Aorta (tissue), 5 donors: ENCODE measurements around the gene RERG. TPM values are rescaled to one million over a fixed set of nuclear protein-coding genes. Genes with fewer than 3 reads are reported as not detected.

Source experiments
- ATAC-seq: fragments of 200-7000 bp; cut with Tn5 transposase; one replicate; pipeline ENCODE4 v1.9.1; 2022; ENCODE audit warnings: moderate library complexity; ENCODE audit not compliant: low FRiP score
- DNase-seq, 2 donors: peaks; one replicate each; pipeline ENCODE4 v3.0.0-alpha.2; 2020
- H3K27ac ChIP-seq, 2 donors: one replicate each; pipeline ENCODE4 v1.5.1; 2013; ENCODE audit warnings: low read length in 2 of 2, mild to moderate bottlenecking in 2 of 2, moderate library complexity in 2 of 2, control low read depth in 1 of 2, inconsistent platforms in 1 of 2, low read depth in 1 of 2
- H3K27me3 ChIP-seq, 2 donors: one replicate each; pipeline ENCODE4 v1.6.1; 2013; ENCODE audit warnings: control low read depth in 1 of 2, low read length in 1 of 2, mild to moderate bottlenecking in 1 of 2, moderate library complexity in 1 of 2; ENCODE audit not compliant: insufficient read depth in 2 of 2, control insufficient read depth in 1 of 2
- H3K36me3 ChIP-seq, 2 donors: one replicate each; pipeline ENCODE4 v1.6.1; 2013; ENCODE audit warnings: control low read depth in 1 of 2, low read length in 1 of 2, mild to moderate bottlenecking in 1 of 2; ENCODE audit not compliant: insufficient read depth in 2 of 2, control insufficient read depth in 1 of 2
- H3K4me1 ChIP-seq, 2 donors: one replicate each; pipeline ENCODE4 v1.6.1; 2013; ENCODE audit warnings: low read length in 2 of 2, control low read depth in 1 of 2, mild to moderate bottlenecking in 1 of 2, moderate library complexity in 1 of 2; ENCODE audit not compliant: insufficient read depth in 2 of 2, control insufficient read depth in 1 of 2
- H3K4me3 ChIP-seq, 2 donors: one replicate each; pipeline ENCODE4 v1.5.1; 2013; ENCODE audit warnings: low read length in 2 of 2, control low read depth in 1 of 2, mild to moderate bottlenecking in 1 of 2
- H3K9me3 ChIP-seq: one replicate; pipeline ENCODE4 v1.6.1; 2013; ENCODE audit warnings: mild to moderate bottlenecking, low read length; ENCODE audit not compliant: control insufficient read depth
- WGBS, 2 donors: extraction: QIAGEN DNeasy Blood & Tissue Kit; methylation state at CpG; one replicate each; pipeline ENCODE4 v1.1.7; 2013; 5-methylcytosine and 5-hydroxymethylcytosine counted together
- intact Hi-C, 2 donors: fragments of 100-400 bp; cut with DNase I; formaldehyde crosslinking; loops; one replicate each; pipeline versions ENCODE4 v1.14.2 to v1.15.0; 2022
- long read RNA-seq, 2 donors: library from polyadenylated mRNA; unstranded; transcript quantifications; one replicate each; pipeline ENCODE4 v2.0.0, GENCODE V29; 2020 to 2021
- polyA plus RNA-seq, 2 donors: library from polyadenylated mRNA; stranded (reverse); fragments of 200-250 nt; gene quantifications; one replicate each; pipeline ENCODE4 v1.2.3, GENCODE V29; 2013
- total RNA-seq, 2 donors: library from RNA; stranded (reverse); fragmentation: NEBNext Ultra II Directional; extraction: Animal tissue kit (Norgen Biotek cat#: 25700); gene quantifications; one replicate each; pipeline ENCODE4 v1.2.1, GENCODE V29; 2021
- donor health status: healthy with polysubstance abuse.
- donor health status: Bipolar disorder and iron deficiency.
- donor health status: DM: no; HTN: no; CAD: no.
- donor health status: DM: no; HTN: no; CAD: no.
- donor health status: DM: yes; HTN: yes; CAD: no.

RERG gene
- total RNA-seq, result 10 to 100 TPM; 70.5 to 77.3 TPM
- polyA plus RNA-seq, result 100 to 1,000 TPM in 1 of 2 donors, 10 to 100 TPM in 1; 66.9 to 124 TPM
- long read RNA-seq, donor 1, transcript RERG-209 (4 exons, 1,383 nt), result minor isoform, 11 of 243 reads
- long read RNA-seq, donor 1, transcript RERG-201 (5 exons, 2,264 nt), result major isoform, 166 of 243 reads
- long read RNA-seq, donor 1, partial matches to known transcripts, result 19 of 243 reads
- long read RNA-seq, donor 1, other reads (novel, unspliced or antisense), result 45 of 243 reads
- long read RNA-seq, donor 2, transcript RERG-201 (5 exons, 2,264 nt), result major isoform, 27 of 50 reads
- long read RNA-seq, donor 2, partial matches to known transcripts, result 2 of 50 reads
- long read RNA-seq, donor 2, other reads (novel, unspliced or antisense), result 18 of 50 reads

DNA sequence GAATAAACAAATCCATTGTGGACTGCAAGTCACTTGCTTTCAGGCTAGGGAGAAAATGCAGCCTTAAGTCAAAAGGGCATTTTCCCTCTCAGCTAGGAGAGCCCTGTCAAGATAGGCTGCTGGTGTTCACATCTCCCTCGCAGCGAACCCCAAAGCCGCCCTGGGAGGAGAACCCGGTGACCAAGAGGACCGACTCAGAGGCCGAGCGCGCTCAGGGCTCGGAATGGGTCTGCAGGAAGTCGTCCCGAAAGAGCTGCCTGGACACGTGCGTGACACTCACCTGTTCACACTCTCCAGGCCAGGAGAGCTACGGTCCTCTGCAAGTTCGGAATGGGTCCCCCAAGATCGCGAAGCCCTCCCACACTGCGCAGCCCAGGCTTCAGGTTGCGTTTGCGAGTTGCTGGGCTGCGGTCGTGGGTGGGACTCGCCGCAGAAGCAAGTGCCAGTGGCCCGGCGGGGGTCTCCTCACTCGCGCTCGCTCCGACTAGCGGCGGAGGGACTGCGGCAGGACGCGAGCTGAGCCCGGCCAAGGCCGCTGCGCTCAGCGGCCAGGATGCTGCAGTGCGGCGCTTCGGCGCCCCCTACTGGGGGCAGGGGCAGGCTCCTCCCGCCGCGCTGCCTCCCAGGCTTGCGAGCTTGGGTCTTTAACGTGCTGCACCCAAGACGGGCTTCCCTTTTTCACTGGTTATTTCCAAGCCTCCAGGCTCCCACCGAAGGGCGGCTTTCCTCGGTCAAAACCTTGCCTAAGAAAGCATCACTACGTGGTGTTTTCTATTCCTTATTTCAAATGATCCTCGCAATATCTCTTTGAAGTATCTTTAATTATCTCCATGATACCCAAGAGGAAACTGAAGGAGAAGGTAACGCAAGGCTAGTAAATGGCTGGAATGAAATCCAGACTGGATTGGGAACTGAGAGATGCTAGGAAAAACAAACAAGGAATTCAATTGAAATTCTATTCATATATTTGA lies at the start of gene RERG:
Gene RERG, minus strand, starts transcription at position 503 of the 971 bp plus-strand sequence. CDS start 3,928 bp downstream, outside the sequence.
- peak within 1 kb of the TSS; percentile 59 to 87 for H3K27ac ChIP-seq
- H3K27me3 ChIP-seq, result no peaks in the 10 kb centered on the region
- H3K36me3 ChIP-seq, result no peaks in the 10 kb centered on the region
- WGBS, 2 donors, result 2% methylated on average over 50 to 55 of the region's 55 CpGs
- peak within 1 kb of the TSS; percentile 51 to 57 for H3K4me3 ChIP-seq
- ATAC-seq (peak; percentile 98), DNase-seq (peak; percentile 89 to 95)
- peaks cover 0 to 6% of the 10 kb centered on the region in 2 donors for H3K4me1 ChIP-seq
- intact Hi-C loops, result loop anchor here (1.0 to 10.0 kb wide), 6 partner anchors 68 to 496 kb away; partner anchors contain the start of gene ART4 (in 1 of the 2)
- no peaks in the 10 kb centered on the region for H3K9me3 ChIP-seq

- DNase-seq (no peak), ATAC-seq (no peak)
- intact Hi-C loops, result loop anchor here in 1 of 2 donors (5.0 kb wide), 2 partner anchors 43 to 423 kb away; no protein-coding TSS in a partner anchor
- H3K27ac ChIP-seq, result no peak overlapping the region
- peaks cover 3% of the 10 kb centered on the region in 2 donors for H3K4me1 ChIP-seq
- H3K4me3 ChIP-seq, result no peak overlapping the region
- no peaks in the 10 kb centered on the region for H3K27me3 ChIP-seq
- H3K9me3 ChIP-seq, result no peaks in the 10 kb centered on the region
- no peaks in the 10 kb centered on the region for H3K36me3 ChIP-seq
- WGBS, 2 donors, result 84 to 86% methylated on average over 4 of the region's 4 CpGs
These were observed 49.4 kb upstream of the RERG start for GRCh38 chr12:15270591-15270990.

- Histone ChIP-seq H3K4me3 (no peak overlapping the region), H3K27me3 (no peaks in the 10 kb centered on the region), H3K9me3 (no peaks in the 10 kb centered on the region), H3K4me1 (peaks cover 0 to 3% of the 10 kb centered on the region in 2 donors), H3K27ac (no peak overlapping the region), H3K36me3 (no peaks in the 10 kb centered on the region)
- ATAC-seq (peak; percentile 82), DNase-seq (no peak)
- WGBS, 2 donors, result 1% methylated on average over 2 of the region's 2 CpGs
- intact Hi-C loops, result loop anchor here (2.0 to 10.0 kb wide), 5 partner anchors 42 to 427 kb away; partner anchors contain the start of gene ART4 (in 1 of the 2)
These were observed 47.8 kb upstream of the RERG start for GRCh38 chr12:15268927-15269552.

DNA sequence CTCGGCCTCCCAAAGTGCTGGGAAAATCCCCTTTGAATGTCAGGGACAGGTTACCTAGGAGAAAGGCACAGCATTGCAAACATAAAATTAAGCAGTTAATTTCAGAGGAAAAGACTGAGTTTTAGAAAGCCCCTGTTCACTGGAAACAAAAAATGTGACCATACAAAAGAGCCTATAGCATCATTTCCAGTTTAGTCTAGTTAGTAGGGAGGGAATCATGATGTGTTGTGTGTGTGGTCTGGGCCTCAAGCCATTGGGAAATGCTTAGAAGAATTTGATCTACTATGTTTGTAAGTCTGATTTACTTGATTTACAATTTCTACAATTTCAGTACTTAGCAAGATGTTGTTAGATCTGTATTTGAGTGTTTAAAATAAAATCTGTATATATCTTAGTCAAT lies 47.1 kb upstream of the RERG start:
- H3K4me1 ChIP-seq, result no peaks in the 10 kb centered on the region
- no peak overlapping the region for H3K4me3 ChIP-seq
- H3K27ac ChIP-seq, result no peak overlapping the region
- intact Hi-C loops, result loop anchor here (2.0 to 10.0 kb wide), 5 partner anchors 41 to 426 kb away; partner anchors contain the start of gene ART4 (in 1 of the 2)
- H3K36me3 ChIP-seq, result no peaks in the 10 kb centered on the region
- ATAC-seq (no peak), DNase-seq (no peak)
- 90 to 95% methylated on average over 1 of the region's 1 CpG for WGBS, 2 donors
- no peaks in the 10 kb centered on the region for H3K27me3 ChIP-seq
- no peaks in the 10 kb centered on the region for H3K9me3 ChIP-seq

DNA sequence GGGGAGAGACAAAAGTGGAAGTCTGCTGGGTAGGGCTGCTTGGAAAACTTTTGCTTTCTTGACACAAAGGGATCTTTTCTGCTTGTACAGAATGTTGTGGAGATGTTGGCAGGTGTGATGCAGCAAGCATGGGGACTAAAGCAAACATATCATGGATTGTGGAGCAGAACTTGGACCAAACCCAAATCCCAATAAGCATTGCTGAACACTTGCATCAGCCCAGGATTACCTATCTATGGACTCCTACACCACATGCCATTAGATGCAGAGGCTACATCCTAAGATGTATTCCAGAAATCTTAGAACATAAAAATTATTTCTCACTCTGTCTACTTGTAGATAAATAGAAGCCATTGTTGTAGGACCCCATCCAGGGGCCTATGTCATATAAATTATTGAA lies 44.7 kb upstream of the RERG start:
- no peak for ATAC-seq
- Histone ChIP-seq H3K9me3 (no peaks in the 10 kb centered on the region), H3K4me3 (no peak overlapping the region), H3K36me3 (no peaks in the 10 kb centered on the region), H3K27me3 (no peaks in the 10 kb centered on the region), H3K4me1 (no peaks in the 10 kb centered on the region), H3K27ac (no peak overlapping the region)
- no peak for DNase-seq
- intact Hi-C loops, result loop anchor here (5.0 to 10.0 kb wide), 4 partner anchors 39 to 424 kb away; partner anchors contain the start of gene ART4 (in 1 of the 2)

DNA sequence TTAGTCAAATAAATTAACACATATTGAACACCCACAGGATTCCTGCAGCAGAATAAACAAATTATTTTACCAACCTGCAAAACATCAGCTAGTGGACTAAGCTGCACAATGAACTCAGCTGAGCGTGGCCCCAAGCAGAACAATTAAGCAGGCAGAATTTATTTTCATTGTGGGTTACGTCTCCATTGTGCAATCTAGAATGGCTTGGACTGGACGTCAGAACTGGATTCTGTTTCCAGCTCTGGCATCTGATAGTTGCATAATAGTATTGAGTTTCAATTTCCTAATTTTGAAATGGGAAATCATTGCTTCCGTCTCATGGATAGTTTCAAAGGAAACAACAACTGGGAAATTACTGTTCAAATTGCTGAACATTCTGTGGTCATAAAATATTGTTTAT lies 35.5 kb upstream of the RERG start:
- Histone ChIP-seq H3K4me3 (no peak overlapping the region), H3K4me1 (peaks cover 0 to 1% of the 10 kb centered on the region in 2 donors), H3K9me3 (no peaks in the 10 kb centered on the region), H3K27ac (no peak overlapping the region), H3K27me3 (no peaks in the 10 kb centered on the region), H3K36me3 (no peaks in the 10 kb centered on the region)
- 64% methylated on average over 4 of the region's 4 CpGs for WGBS, 2 donors
- intact Hi-C loops, result no loop called here
- DNase-seq (no peak), ATAC-seq (peak; percentile 81)

DNA sequence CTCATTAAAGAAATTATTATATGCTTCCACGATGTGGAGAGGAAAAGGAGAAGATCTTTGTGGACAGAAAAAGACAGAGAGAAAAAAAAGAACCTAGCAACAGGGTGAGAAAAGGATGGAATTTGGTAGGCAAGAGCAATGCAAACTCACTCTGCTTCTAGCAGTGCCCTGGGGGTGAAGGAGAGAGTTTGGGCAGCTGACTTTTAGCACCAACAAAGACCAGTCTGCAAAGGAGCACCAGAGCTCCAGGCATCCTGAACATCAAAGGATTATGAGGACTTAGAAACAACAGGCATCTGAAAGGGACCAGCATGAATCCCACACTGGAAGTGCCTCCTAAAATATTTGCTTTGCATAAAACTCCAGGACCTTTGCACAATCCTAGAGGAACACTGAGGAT lies 32.8 kb upstream of the RERG start:
- H3K4me3 ChIP-seq, result no peak overlapping the region
- H3K36me3 ChIP-seq, result no peaks in the 10 kb centered on the region
- ATAC-seq, result no peak
- H3K9me3 ChIP-seq, result no peaks in the 10 kb centered on the region
- H3K27ac ChIP-seq, result no peak overlapping the region
- no peaks in the 10 kb centered on the region for H3K27me3 ChIP-seq
- intact Hi-C loops, result no loop called here
- H3K4me1 ChIP-seq, result peaks cover 0 to 1% of the 10 kb centered on the region in 2 donors
- DNase-seq, result no peak
- WGBS, 2 donors, result 54 to 60% methylated on average over 1 of the region's 1 CpG

DNA sequence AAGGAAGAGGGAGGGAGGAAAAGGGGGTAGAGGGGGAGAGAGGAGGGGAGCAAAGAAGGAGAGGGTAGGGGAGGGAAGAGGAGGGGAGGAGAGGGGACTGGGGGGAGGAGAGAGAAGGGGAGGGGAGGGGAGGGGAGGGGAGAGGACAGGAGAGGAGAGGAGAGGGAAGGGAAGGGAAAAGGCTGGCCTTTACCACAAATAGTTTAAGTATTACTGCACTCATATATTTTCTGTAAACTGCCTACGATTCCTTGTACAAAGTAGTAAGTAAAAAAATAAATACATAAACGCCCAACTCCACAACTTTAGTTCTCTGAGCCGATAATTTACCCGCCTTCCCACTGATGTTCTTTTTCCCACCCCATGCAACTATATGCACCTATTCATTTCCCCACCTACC lies 23.7 kb upstream of the RERG start:
- Histone ChIP-seq H3K36me3 (no peaks in the 10 kb centered on the region), H3K27ac (no peak overlapping the region), H3K4me1 (no peaks in the 10 kb centered on the region), H3K9me3 (peaks cover 3% of the 10 kb centered on the region), H3K4me3 (no peak overlapping the region), H3K27me3 (no peaks in the 10 kb centered on the region)
- DNase-seq (no peak), ATAC-seq (no peak)
- WGBS, 2 donors, result 86 to 90% methylated on average over 4 of the region's 4 CpGs
- intact Hi-C loops, result no loop called here
